HepG2 (cell line): ENCODE measurements around the gene C1QBP. TPM values are rescaled to one million over a fixed set of nuclear protein-coding genes. Genes with fewer than 3 reads are reported as not detected.

ENCODE experiments used
- CBX2 ChIP-seq, 2 experiments: fragments of 200-600 bp in 1 of 2; sonication (generic); formaldehyde crosslinking in 1 of 2; IDR thresholded peaks; 2 replicates each; pipeline versions ENCODE4 v1.7.0 to v1.8.1; 2018 to 2022; ENCODE audit warnings: low read depth in 2 of 2, low read length in 1 of 2, mild to moderate bottlenecking in 1 of 2, missing genetic modification reagents in 1 of 2
- MTF2 ChIP-seq: sonication (generic); formaldehyde crosslinking; IDR thresholded peaks from 2 replicates; pipeline ENCODE4 v1.5.0; 2020; ENCODE audit warnings: missing genetic modification reagents, borderline replicate concordance
- MZF1 ChIP-seq: sonication (generic); formaldehyde crosslinking; IDR thresholded peaks from 2 replicates; pipeline ENCODE4 v1.8.1; 2023; ENCODE audit warnings: mild to moderate bottlenecking, missing genetic modification reagents, borderline replicate concordance
- PHF5A ChIP-seq: IDR thresholded peaks from one replicate; pipeline ENCODE4 v1.6.1; 2018; ENCODE audit warnings: low read depth, missing genetic modification reagents; ENCODE audit not compliant: unreplicated experiment
- POLR2G ChIP-seq: fragments of 200-400 bp; formaldehyde crosslinking; IDR thresholded peaks from 2 replicates; pipeline ENCODE4 v1.6.1; 2018; ENCODE audit warnings: mild to moderate bottlenecking, low read depth, low read length, moderate library complexity
- RFX3 ChIP-seq: IDR thresholded peaks from 2 replicates; pipeline ENCODE4 v1.6.1; 2016; ENCODE audit warnings: missing biosample characterization, missing genetic modification reagents
- SAFB2 ChIP-seq: sonication (generic); formaldehyde crosslinking; IDR thresholded peaks from 2 replicates; pipeline ENCODE4 v1.5.1; 2020; ENCODE audit warnings: missing genetic modification reagents, low read depth, mild to moderate bottlenecking, borderline replicate concordance
- SP2 ChIP-seq: sonication (generic); formaldehyde crosslinking; IDR thresholded peaks from 2 replicates; pipeline ENCODE4 v1.5.1; 2020; ENCODE audit warnings: mild to moderate bottlenecking, missing genetic modification reagents
- TAF1 ChIP-seq: sonication (generic); formaldehyde crosslinking; IDR thresholded peaks from 2 replicates; pipeline ENCODE4 v1.4.0; 2020; ENCODE audit warnings: missing genetic modification reagents
- ZNF557 ChIP-seq: sonication (generic); formaldehyde crosslinking; IDR thresholded peaks from 2 replicates; pipeline ENCODE4 v1.4.0; 2020; ENCODE audit warnings: missing genetic modification reagents
- polyA plus RNA-seq, 8 experiments: library from polyadenylated mRNA; depleted of rRNA in 3 of 8; stranded (reverse) in 7 of 8; unstranded in 1 of 8; fragments of >200 nt; fragmentation: Illumina TruSeq in 4 of 8; extraction: Trizol in 4 of 8; gene quantifications; 2 replicates each; pipeline versions ENCODE4 v1.2.1 to v1.2.3, GENCODE V29; 2011 to 2016; ENCODE audit warnings: low read depth in 4 of 8, missing spikeins in 1 of 8, mixed read lengths in 1 of 8; ENCODE audit not compliant: insufficient read depth in 1 of 8
- total RNA-seq, 5 experiments: library from RNA; depleted of rRNA; stranded (reverse); fragments of >200 nt; fragmentation: Illumina TruSeq; extraction: Trizol; gene quantifications; 2 replicates each; pipeline ENCODE4 v1.2.3, GENCODE V29; 2016; ENCODE audit warnings: low read depth in 1 of 5
- TF ChIP-seq, protein P1 (sequence below): sonication (generic); formaldehyde crosslinking; conservative IDR thresholded peaks from 2 replicates; pipeline ENCODE4 v1.4.0; 2020; ENCODE audit warnings: missing genetic modification reagents
- TF ChIP-seq, protein P2 (sequence below): sonication (generic); formaldehyde crosslinking; IDR thresholded peaks from 2 replicates; pipeline ENCODE4 v1.8.0; 2022; ENCODE audit warnings: mild to moderate bottlenecking, missing genetic modification reagents; ENCODE audit not compliant: insufficient replicate concordance
- TF ChIP-seq, protein P3 (sequence below): sonication (generic); formaldehyde crosslinking; IDR thresholded peaks from 2 replicates; pipeline ENCODE4 v1.9.0; 2021; ENCODE audit warnings: missing genetic modification reagents, mild to moderate bottlenecking, borderline replicate concordance
- TF ChIP-seq, protein P4 (sequence below): sonication (generic); formaldehyde crosslinking; IDR thresholded peaks from 2 replicates; pipeline ENCODE4 v1.4.0; 2020; ENCODE audit warnings: mild to moderate bottlenecking, missing genetic modification reagents
- TF ChIP-seq, protein P5 (sequence below): sonication (generic); formaldehyde crosslinking; IDR thresholded peaks from 2 replicates; pipeline ENCODE4 v1.5.0; 2020; ENCODE audit warnings: missing genetic modification reagents
- TF ChIP-seq, protein P6 (sequence below): sonication (generic); formaldehyde crosslinking; IDR thresholded peaks from 2 replicates; pipeline ENCODE4 v1.5.0; 2020; ENCODE audit warnings: missing genetic modification reagents

The C1QBP gene
- total and polyA plus RNA-seq, 2 of the 13 experiments (the other 11 are each of a cell fraction or from before 2014, with no cell fraction given): 219 to 680 TPM

DNA sequence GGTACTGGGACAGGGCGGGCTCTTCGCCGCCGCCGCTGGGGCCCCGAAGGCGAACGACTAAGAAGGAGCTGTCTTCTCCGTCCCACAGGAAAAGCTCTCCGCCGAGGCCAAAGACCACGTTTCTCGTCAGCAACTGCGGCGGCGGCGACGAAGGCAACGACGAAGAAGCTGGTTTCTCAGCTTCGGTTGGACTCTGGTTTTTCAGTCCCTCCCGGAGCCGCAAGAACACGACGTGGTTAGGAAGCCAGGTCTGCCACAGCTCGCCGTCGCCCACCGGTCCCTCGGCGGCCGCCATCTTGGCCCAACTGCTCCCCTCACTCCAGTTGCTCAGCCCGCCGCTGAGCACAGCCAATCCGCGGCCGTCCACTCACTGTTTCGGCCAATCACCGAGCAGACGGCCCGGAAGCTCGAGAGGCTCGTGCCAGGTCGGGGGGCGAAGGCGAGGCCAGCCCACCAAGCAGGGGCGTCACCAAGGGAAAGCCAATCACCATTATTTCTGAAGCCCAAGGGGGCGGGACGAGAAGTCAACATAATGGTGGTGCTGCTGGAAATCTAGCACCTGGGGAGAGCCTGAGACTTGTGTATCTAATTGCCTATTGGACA lies 19.5 kb downstream of the C1QBP start, which contains the start of gene NUP88 (continued):
- TF ChIP-seq, protein P1, sequence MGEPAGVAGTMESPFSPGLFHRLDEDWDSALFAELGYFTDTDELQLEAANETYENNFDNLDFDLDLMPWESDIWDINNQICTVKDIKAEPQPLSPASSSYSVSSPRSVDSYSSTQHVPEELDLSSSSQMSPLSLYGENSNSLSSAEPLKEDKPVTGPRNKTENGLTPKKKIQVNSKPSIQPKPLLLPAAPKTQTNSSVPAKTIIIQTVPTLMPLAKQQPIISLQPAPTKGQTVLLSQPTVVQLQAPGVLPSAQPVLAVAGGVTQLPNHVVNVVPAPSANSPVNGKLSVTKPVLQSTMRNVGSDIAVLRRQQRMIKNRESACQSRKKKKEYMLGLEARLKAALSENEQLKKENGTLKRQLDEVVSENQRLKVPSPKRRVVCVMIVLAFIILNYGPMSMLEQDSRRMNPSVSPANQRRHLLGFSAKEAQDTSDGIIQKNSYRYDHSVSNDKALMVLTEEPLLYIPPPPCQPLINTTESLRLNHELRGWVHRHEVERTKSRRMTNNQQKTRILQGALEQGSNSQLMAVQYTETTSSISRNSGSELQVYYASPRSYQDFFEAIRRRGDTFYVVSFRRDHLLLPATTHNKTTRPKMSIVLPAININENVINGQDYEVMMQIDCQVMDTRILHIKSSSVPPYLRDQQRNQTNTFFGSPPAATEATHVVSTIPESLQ (CRISPR knock-in tag): no peak
- TF ChIP-seq MZF1 (no peak; the same call in 1 of the 2 replicates), POLR2G (peak; percentile 82), ZNF557 (CRISPR knock-in tag) (no peak), CBX2 (IDR thresholded peaks at IDR 0.05; ENCODE audit: low read depth, low read length) (no peak), CBX2 (CRISPR knock-in tag; IDR thresholded peaks at IDR 0.05; ENCODE audit: low read depth) (no peak), MTF2 (CRISPR knock-in tag) (no peak), SP2 (CRISPR knock-in tag) (peak; percentile 89), TAF1 (CRISPR knock-in tag) (peak; percentile 93), RFX3 (CRISPR knock-in tag) (no peak), SAFB2 (CRISPR knock-in tag) (peak; percentile 42; the same call in 1 of the 2 replicates), PHF5A (CRISPR knock-in tag) (no peak)
- TF ChIP-seq, protein P2, sequence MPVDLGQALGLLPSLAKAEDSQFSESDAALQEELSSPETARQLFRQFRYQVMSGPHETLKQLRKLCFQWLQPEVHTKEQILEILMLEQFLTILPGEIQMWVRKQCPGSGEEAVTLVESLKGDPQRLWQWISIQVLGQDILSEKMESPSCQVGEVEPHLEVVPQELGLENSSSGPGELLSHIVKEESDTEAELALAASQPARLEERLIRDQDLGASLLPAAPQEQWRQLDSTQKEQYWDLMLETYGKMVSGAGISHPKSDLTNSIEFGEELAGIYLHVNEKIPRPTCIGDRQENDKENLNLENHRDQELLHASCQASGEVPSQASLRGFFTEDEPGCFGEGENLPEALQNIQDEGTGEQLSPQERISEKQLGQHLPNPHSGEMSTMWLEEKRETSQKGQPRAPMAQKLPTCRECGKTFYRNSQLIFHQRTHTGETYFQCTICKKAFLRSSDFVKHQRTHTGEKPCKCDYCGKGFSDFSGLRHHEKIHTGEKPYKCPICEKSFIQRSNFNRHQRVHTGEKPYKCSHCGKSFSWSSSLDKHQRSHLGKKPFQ (CRISPR knock-in tag): no peak
- TF ChIP-seq, protein P3, sequence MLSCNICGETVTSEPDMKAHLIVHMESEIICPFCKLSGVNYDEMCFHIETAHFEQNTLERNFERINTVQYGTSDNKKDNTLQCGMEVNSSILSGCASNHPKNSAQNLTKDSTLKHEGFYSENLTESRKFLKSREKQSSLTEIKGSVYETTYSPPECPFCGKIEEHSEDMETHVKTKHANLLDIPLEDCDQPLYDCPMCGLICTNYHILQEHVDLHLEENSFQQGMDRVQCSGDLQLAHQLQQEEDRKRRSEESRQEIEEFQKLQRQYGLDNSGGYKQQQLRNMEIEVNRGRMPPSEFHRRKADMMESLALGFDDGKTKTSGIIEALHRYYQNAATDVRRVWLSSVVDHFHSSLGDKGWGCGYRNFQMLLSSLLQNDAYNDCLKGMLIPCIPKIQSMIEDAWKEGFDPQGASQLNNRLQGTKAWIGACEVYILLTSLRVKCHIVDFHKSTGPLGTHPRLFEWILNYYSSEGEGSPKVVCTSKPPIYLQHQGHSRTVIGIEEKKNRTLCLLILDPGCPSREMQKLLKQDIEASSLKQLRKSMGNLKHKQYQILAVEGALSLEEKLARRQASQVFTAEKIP (CRISPR knock-in tag): no peak
- TF ChIP-seq, protein P4, sequence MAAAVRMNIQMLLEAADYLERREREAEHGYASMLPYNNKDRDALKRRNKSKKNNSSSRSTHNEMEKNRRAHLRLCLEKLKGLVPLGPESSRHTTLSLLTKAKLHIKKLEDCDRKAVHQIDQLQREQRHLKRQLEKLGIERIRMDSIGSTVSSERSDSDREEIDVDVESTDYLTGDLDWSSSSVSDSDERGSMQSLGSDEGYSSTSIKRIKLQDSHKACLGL (CRISPR knock-in tag): peak; percentile 15; the same call in 1 of the 2 replicates
- TF ChIP-seq, protein P5, sequence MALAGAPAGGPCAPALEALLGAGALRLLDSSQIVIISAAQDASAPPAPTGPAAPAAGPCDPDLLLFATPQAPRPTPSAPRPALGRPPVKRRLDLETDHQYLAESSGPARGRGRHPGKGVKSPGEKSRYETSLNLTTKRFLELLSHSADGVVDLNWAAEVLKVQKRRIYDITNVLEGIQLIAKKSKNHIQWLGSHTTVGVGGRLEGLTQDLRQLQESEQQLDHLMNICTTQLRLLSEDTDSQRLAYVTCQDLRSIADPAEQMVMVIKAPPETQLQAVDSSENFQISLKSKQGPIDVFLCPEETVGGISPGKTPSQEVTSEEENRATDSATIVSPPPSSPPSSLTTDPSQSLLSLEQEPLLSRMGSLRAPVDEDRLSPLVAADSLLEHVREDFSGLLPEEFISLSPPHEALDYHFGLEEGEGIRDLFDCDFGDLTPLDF (CRISPR knock-in tag): peak; percentile 28; the same call in 1 of the 2 replicates
- TF ChIP-seq, protein P6, sequence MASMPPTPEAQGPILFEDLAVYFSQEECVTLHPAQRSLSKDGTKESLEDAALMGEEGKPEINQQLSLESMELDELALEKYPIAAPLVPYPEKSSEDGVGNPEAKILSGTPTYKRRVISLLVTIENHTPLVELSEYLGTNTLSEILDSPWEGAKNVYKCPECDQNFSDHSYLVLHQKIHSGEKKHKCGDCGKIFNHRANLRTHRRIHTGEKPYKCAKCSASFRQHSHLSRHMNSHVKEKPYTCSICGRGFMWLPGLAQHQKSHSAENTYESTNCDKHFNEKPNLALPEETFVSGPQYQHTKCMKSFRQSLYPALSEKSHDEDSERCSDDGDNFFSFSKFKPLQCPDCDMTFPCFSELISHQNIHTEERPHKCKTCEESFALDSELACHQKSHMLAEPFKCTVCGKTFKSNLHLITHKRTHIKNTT: no peak
